ENCODE data around the gene HEATR5A.

GRCh38 chr14:31360919-31361662 lies 59.3 kb downstream of the HEATR5A start:
- TF ChIP-seq CTCF (IDR thresholded peaks at IDR 0.05) (no peak), POLR2A (IDR thresholded peaks at IDR 0.05) (no peak)

Measured in tibial nerve (tissue), 3 donors.